ENCODE measurements around the gene CD86.
A peak's percentile ranks its signal among the peaks of the same experiment; 100 is the strongest.
"Not testable (repeated sequence)": the region's sequence is repeated elsewhere in the genome, so short reads cannot be mapped to it uniquely, and the experiment has no call there.

The CD86 gene

DNA sequence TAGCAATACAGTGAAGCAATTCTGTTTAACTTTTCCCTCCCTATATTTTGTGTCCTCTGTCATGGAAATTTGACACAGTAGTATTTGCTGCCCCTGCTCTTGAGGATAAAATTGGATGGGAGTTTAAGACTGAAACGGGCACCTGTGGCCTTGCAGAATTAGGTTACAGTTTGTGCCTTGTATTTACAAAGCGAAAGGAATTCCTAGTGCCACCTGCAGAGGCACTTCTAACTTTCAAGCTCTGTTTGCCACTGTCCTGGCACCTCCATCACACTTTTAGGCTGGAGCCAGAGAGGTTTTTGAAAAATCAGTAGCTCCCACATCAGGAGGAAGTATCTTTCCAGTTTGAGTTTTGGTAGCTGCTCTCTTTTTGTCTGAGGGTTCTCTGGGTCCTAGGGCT lies 39.5 kb downstream of the CD86 start:
- no peak for DNase-seq

DNA sequence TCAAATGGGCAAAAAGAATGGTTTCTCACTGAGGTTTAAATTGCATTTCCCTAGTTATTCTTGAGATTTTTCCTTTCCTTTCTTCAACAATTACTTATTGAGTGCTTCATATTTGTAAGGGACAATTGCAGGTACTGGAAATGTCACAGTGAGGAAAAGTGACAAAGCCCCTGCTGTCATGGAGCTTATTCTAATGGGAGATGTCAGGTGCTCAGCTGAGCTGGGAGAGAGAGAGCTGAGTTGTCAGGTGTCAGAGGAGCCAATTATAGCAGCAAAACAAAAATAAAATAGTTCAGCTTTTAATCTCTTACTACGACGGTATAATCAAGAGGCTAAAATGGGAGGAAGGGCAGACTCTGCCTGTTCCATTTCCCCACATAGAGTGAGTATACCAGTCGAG lies 42.0 kb downstream of the CD86 start:
- DNase-seq: no peak

DNA sequence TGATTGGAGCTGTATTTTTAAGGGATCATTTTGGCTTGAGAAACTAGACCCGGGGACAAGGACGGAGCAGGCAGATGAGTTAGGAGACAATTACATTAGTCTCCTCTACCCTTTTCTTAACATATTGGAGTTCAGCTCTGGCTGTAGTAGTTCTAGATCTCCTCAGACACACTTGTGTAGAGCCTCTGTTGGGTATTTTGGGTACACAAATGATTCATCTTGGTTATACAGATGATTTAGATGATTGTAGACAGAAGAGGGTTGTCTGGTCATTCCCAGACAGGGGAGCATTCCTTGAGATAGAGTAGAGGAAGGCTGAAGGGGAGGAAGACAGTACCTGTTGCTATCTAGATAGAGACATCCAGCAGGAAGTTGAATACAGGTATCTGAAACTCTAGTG lies 43.4 kb downstream of the CD86 start:
- no peak for DNase-seq

DNA sequence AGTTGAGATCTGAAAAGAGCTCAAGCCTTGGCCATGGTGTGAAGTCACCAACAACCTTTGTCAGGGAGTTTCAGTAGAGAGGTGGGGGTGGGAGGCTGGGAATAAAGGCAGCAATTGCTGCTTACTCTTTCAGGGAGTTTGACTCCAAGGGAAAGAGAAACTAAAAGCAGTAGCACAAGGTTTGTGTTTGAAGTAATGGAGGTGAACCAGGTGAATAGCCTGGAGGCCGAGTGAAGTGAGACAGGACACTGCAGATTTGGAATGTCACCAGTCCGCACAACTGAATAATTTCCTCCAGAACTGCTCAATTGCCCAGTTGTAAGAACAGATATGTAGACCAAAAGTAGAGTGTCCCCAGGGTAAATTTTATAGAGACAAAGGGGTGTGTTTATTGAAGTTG lies 44.1 kb downstream of the CD86 start:
- no peak for DNase-seq

DNA sequence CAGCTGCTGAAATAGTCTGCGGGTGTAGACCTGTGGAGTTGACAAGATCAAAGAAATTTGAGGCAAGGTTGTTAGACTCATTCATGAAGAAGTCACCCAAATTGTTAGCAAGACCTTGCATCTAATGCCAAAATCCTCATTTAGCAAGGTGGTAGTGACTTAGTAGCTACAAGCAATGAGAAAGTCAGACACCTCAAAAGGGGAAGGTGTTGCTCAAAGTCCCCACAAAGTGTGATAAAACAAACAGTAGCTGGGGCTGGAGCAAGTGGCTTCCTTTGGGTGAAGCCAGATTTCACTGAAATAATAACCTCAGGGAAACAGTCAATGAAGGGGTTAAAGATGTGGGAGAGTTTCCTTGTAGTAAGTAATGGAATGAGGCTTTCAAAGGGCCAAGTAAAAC lies 44.9 kb downstream of the CD86 start:
- no peak for DNase-seq

DNA sequence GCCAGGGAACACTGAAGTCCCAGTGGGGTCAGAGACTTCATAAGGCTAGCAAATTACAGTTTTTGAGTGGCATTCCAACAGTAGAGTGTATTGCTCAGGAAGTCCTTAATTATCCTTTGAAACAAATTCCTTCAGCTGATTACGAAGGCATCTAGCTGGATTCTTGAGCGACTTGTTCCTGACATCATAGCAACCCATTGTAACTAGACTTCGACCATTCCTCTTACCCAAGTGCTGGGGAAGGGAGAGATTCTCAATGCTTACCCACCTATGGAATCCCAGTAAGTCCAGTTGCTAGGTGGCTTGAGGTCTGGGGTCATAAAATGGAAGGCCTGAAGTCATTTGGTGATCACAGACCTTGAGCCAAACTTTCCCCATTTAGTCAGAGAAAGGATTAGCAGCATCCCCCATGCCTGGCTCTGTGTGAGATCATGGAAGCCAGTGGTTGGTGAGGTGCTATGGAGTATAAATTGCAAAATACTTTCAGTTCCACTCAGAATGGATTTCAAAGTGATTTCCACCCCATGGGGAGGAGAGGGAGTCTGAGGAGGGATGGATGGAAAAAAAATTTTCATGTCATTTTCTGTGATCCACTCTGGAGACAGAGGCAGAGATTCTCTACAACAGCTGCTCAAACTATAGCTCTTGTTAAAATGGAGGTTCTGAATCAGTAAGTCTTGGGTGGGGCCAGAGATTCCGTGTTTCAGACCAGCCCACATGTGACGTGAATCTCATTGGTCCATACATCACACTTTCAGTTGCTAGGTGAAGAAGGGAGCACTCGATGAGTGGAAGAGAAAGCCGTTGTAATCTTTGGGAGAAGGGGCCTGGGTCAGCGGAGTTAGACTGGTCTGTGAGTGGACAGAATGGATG lies 45.7 kb downstream of the CD86 start:
- peak; percentile 24 for DNase-seq

DNA sequence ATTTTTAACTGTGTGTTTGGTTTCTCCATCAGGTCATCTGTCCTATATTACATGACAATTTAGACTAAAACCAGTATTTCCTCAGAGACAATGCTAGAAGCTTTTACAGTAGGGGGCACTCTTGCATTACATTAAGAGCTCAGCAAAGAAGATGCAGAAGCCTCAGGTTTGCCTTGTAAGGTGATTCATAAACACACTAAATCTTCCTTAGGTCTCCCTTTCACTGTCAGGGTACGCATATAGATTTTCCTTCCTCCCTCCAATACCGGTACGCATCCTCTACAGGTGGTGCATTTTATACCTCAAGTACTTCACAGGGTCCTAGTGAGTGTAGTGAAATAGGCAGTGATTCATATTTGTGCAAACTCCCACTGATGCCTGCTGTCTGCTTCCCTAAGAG lies 46.5 kb downstream of the CD86 start:
- no peak for DNase-seq

DNA sequence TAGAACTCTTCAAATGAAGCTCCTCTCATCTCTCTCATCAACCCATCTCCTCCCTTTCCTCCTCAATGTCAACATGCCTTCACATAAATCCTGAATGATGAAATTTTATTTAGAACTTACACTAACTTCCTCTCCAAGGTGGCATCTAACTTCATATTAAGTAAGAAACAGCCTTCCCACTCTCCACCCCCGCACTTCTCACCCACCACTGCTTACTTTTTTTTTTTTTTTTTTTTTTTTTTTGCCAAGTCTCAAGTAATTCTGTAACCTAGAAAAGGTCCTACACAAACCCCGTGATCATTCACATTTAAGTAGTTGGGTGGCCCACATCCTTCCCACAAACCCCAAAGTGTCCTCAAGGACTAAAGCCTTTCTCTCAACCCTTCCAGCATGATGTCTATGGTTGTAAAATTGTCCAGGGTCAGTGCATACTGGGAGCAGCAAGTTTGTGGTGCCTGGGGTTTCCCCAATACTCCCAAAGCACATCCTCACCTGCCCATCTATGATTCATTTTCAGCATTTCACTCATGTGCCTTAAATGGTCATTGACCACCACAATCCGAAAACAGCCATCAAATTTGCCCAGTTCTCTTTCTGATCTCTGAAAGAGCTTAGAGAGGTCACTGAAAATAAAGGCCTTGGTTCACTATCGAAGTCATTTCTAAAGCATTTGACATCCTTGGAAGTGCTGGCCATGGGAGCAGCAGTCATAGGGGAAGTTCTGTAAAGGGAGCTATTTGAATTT lies 47.2 kb downstream of the CD86 start:
- peak; percentile 35 for DNase-seq

DNA sequence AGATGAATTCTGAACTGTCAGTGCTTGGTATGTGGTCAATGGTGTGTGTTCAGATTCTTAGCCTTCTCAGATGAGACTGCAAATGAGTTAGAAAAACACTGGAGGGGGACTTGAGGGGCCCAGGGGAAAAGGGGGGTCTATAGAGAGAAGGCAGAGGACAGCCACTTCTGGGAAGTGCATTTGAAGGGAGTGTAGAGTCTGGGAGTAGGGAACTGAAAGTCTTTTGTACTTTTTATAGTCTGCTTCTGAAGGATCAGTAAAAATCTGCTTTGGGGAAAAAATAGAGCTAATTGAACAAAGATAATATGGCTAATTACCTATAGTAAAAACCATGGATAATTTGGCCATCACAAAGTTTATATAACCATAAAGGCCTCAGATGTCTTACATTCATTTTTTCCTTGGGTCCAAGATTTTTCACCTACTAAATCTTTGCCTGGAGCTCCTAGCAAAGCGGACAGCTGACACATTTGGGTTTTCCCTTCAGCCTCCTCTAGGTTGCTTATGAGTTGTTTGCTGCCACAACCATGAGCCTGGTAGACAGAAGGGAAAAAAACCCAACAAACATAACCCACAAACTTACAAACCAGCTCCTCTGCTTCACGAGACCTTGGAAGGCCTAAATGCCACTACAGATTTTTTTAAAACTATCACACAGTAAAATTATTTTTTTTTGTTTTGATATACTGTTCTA lies 48.8 kb downstream of the CD86 start:
- no peak for DNase-seq

DNA sequence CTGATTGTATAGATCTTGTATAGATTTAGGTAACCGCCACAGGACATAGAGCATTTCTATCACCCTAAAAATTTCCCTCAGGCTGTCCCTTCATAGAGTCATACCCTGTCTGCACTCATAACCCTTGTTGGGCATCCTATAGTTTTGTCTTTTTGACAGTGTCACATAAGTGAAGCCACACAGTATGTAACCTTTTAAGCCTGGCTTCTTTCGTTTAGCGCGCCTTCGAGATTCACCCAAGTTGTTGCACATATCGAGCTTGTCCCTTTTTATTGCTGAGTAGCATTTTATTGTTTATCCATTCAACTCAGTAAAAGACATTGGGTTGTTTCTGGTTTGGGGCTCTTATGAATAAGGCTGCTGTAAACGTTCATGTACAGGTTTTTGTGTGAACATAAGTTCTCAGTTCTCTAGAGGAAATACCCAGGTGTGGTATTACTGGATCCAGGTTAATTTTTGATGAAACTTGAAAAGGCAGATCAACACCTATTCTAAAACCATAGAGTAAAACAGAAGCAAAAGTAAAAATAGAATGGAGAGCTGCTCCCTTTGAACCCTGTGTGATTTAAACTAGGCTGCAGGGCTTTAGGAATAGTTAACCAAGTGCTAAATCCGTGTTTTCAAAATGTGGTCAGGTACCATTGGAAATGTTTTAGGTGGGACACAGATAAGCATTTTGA lies 49.5 kb downstream of the CD86 start:
- no peak for DNase-seq

DNA sequence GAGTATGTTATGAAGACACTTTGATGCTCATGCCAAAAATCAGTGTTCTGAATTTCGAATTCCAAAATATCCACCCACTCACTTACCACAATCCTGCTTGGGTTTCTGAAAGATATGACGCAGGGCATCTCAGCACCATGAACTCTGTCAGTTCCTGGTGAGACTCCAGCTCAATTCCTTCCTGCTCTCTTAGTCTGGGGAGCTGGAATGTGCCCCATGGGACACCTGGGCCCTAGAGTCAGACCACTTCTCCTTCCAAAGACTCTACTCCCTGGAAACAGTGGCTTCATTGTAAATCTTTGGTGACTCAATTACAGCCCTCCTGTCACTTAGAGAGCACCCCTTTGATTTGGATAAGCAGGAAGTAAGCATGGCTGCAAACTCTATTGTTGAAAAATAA lies 50.5 kb downstream of the CD86 start:
- DNase-seq: no peak

DNA sequence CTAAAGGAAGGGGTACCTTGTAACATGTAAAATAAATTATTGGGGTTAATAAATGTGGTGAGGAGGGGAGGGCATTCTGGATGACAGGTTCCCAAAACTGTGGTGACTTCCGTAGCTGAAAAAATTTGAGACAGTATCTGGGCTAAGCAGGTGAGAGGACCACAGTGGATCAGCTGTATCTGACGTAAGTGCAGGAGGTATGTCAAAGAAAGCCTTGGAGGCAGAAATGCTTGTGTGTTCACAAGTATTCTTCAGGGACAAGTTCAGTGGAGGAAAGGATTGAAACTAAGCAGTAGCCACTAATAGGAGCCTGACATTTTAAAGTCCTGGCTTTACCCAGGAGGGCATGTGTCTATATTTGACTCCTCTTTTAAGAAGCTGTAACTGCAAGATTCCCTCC lies 52.0 kb downstream of the CD86 start:
- DNase-seq: no peak

DNA sequence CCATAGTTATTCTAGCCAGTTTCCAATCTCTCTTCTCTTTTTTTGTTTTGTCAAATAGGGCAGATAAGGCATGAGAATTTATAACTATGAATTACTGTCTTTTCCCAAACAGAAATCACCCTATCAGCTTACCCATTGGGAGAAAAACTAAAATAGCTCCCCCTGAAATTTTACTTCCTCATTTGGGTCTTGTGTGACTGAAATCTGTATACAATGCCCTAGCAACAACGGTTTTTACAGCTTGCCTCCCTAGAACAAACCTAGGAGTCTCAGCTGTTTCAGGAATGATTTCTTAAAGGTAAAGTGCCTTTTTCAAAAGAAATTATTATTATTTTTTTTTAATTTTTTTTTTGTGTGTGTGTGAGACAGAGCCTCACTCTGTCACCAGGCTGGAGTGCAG lies 56.8 kb downstream of the CD86 start:
- no peak for DNase-seq

DNA sequence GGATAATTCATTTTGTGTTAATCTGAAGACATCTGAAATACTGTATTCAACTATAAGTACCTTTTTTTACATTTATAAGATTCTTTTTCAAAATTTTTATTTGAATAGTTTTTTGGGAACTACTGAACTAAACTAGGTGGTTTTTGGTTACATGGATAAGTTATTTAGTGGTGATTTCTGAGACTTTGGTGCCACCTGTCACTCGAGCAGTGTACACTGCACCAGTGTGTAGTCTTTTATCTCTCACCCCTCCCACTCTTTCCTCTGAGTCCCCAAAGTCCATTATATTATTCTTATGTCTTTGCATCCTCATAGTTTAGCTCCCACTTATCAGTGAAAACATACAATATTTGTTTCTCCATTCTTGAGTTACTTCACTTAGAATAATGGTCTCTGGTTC lies 57.6 kb downstream of the CD86 start:
- no peak for DNase-seq

DNA sequence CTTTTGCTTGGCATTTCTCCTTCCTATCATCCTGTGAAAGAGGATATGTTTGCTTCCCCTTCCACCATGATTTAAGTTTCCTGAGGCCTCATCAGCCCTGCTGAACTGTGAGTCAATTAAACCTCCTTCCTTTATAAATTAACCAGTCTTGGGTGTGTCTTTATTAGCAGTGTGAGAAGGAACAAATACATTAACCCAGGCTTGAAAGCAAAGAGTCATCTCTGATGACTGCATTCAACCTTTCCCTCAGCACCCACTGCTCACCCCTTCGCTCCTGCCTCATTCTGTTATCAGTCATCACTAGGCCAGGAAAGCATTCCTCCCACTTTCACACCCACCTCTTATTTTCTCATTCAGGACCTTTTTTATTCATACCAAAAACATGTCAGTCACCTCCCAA lies 68.7 kb downstream of the CD86 start:
- no peak for DNase-seq

DNA sequence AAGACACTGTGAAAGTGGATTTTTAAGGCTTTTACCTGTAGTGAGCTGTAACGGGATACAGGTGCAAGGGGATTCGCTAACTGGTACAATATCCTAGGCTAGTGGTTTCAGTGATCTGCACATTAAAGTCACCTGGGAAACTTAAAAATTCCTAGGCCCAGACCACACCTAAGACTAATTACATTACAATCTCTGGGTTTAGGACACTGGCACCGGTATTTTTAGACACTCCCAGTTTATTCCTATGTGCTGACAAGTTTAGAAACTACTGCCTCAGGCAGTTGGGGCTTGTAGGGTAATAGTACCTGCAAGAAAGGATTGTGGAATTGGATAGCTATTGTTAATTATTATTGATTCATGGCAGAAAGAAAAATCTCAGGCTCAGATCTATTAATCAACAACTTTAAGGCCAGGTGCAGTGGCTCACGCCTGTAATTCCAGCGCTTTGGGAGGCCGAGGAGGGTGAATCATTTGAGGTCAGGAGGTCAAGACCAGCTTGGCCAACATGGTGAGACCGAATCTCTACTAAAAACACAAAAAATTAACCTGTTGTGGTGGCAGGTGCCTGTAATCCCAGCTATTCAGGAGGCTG lies 77.9 kb downstream of the CD86 start:
- DNase-seq: no peak

DNA sequence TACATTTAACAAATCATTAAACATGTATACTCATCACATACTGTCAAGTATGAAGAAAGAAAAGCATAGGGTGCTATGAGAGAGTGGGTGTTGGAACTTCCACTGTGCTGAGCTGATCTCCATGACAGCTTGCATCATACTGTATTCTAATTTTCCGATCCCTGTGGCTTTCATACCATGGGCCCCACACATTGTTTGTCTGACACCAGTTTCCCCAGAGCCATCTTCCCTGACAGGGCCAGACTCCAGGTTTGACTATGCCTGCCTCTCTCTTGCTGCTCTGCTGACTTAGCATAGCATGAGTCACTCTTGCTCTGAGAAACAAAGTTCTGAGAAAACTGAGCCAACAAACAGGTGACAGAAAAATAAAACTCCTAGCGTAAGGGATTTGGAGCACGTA lies 91.3 kb downstream of the CD86 start:
- peak; percentile 62 for DNase-seq

DNA sequence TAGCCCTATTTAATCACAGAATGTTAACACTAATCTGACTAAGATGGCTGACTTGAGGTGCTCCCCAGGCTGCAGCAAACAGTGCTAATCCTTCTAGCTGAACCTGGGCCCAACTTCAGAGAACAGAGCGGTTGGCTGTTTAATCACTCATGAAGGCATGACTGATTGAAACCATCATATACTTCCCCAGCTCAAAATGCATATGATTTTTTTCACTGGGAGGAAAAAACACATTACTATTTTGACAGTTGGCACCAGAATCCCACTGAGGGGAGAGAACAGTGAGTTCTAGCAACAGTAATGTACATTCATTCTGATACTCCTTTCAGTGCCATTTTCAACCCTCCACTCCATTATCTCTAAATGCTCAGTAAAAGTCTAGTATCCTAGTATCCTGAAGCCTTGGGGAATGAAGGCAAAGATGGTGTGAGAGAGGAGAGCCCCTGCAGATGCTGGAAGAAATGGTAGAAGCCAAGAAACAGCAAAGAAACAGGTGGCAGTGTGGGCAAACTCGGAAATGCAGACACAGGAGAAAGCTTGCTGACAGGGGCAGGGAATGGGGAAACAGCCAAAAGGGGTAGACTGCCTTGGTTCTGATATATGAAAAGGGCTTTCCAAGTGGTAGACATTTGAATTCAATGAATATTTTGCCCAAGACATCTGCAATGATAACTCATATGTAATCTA lies 93.9 kb downstream of the CD86 start:
- no peak for DNase-seq

DNA sequence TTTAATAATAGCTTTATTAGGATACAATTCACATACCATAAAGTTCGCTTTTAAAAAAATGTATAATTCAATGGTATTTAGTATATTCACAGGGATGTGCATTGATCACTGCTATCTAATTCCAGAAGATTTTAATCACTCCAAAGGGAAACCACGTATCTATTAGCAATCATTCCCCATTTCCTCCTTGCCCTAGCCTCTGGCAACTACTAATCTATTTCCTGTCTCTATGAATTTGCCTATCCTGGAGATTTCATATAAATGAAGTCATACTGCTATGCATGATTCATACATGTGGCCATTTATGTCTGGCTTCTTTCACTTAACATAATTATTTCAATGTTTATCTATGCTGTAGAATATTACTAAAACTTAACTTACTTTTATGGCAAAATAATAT lies 96.3 kb downstream of the CD86 start:
- no peak for DNase-seq

DNA sequence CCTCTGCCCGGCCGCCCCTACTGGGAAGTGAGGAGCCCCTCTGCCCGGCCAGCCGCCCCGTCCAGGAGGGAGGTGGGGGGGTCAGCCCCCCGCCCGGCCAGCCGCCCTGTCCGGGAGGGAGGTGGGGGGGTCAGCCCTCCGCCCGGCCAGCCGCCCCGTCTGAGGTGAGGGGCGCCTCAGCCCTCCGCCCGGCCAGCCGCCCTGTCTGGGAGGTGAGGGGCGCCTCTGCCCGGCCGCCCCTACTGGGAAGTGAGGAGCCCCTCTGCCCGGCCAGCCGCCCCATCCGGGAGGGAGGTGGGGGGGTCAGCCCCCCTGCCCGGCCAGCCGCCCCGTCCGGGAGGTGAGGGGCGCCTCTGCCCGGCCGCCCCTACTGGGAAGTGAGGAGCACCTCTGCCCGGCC lies 109.8 kb downstream of the CD86 start:
- not testable (repeated sequence) for DNase-seq

DNA sequence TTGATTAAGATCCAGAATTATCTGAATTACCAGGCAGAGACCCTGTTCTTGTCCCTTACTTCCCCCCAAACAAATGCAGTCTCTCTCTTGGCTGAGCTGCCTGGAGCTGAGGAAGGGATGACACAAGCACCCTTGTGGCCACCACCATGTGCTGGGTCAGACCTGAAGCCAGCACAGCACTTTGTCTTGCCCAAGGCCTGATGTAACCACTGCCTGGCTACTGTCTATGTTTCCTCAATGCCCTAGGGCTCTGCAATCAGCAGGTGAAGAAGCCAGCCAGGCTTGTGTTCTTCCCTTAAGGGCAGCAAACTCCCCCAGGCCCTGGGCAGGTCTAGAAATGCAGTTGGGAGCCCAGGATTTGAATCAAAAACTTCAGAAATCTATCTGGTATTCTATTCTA lies 112.5 kb downstream of the CD86 start:
- DNase-seq: no peak

DNA sequence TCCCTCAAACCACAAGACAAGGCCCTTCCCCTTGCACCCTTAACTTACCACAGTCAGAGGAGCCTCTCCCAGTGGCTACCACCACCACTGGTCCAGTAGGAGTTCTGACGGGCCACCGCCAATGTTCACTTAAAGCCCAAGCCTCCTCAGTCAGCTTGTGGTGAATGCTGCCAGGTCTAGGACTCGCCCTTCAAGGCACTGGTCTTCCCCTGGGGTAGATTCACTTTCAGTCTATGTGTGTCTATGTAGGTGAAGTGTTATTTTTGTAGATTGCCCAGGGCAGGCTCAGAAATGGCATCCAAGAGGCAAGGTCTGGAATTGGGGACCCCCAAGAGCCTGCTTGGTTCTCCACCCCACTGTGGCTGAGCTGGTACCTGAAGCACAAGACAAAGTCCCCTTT lies 112.9 kb downstream of the CD86 start:
- no peak for DNase-seq
